GM13977 (cell line): ENCODE data around the gene HNRNPU.

ENCODE experiments used
- DNase-seq: peaks from one replicate; pipeline ENCODE4 v3.0.0; 2012; ENCODE audit warnings: low spot score
- CTCF ChIP-seq: IDR thresholded peaks from 2 replicates; pipeline ENCODE4 v1.5.1; 2012; ENCODE audit warnings: mild to moderate bottlenecking, control low read depth; ENCODE audit not compliant: insufficient read depth; ENCODE audit errors: extremely low read depth, missing control alignments
- in situ Hi-C: fragments of 300-500 bp; cut with MboI; formaldehyde crosslinking; loops from one replicate; pipeline ENCODE4 v1.12.0; 2022; ENCODE audit warnings: low sequenced_read_pairs, low pct_unique_long_range_greater_than_20kb, mixed read lengths, inconsistent platforms; ENCODE audit not compliant: unreplicated experiment

HNRNPU gene

GRCh38 chr1:244864253-244865027 is at the start of gene HNRNPU:
Gene HNRNPU (minus strand): TSS chr1:244864543. CDS start chr1:244864307, 236 bp downstream.
- no peak for TF ChIP-seq CTCF
- peak; percentile 94 for DNase-seq
- in situ Hi-C loops: loop anchor here (25.0 kb wide), 1 partner anchor 173 kb away; no protein-coding TSS in a partner anchor

- no peak for TF ChIP-seq CTCF
- no peak for DNase-seq
- in situ Hi-C loops: no loop called here
Measured at GRCh38 chr1:244913806-244914205, 49.5 kb upstream of the HNRNPU start.

GRCh38 chr1:244904119-244904518 is 39.8 kb upstream of the HNRNPU start:
- TF ChIP-seq CTCF: no peak
- in situ Hi-C loops: no loop called here

GRCh38 chr1:244901400-244902015 is 37.2 kb upstream of the HNRNPU start:
- no peak for DNase-seq
- in situ Hi-C loops: no loop called here
- TF ChIP-seq CTCF: no peak

More at GRCh38 chr1:244904119-244904518, 39.8 kb upstream of the HNRNPU start:
- no peak for DNase-seq

- in situ Hi-C loops: no loop called here
- no peak for DNase-seq
Measured at GRCh38 chr1:244897476-244898254, 33.3 kb upstream of the HNRNPU start.

More at GRCh38 chr1:244897476-244898254, 33.3 kb upstream of the HNRNPU start:
- TF ChIP-seq CTCF: no peak
